Measurements from ENCODE around the gene SLC25A34. TPM values are rescaled to one million over a fixed set of nuclear protein-coding genes. Genes with fewer than 3 reads are reported as not detected.

SLC25A34 gene
- total RNA-seq, 4 donors from 2014 or later, result 0.38 to 1.8 (median 0.99) TPM

- TF ChIP-seq CTCF (IDR thresholded peaks at IDR 0.05) (no peak), POLR2A (IDR thresholded peaks at IDR 0.05) (no peak)
- H3K4me3 ChIP-seq (ENCODE audit: low read depth, poor library complexity, severe bottlenecking), result no peak overlapping the region
- no peak for DNase-seq (ENCODE audit: low spot score in 2 of 2)
- WGBS, 2 donors, result 63 to 71% methylated on average over 8 of the region's 8 CpGs
- intact Hi-C loops (cut with DNase I; ENCODE audit: low total_unique reads), result no loop called here
Measured at GRCh38 chr1:15707239-15707925, 28.7 kb upstream of the SLC25A34 start.

- intact Hi-C loops (cut with DNase I; ENCODE audit: low total_unique reads), result no loop called here
- 94 to 97% methylated on average over 15 of the region's 15 CpGs for WGBS, 2 donors
- DNase-seq (ENCODE audit: low spot score in 2 of 2), result no peak
- no peak overlapping the region for H3K4me3 ChIP-seq (ENCODE audit: low read depth, poor library complexity, severe bottlenecking)
- TF ChIP-seq CTCF (IDR thresholded peaks at IDR 0.05), result no peak
Measured at GRCh38 chr1:15708486-15709137, 27.4 kb upstream of the SLC25A34 start.

GRCh38 chr1:15709226-15709625, 26.8 kb upstream of the SLC25A34 start:
- TF ChIP-seq CTCF (IDR thresholded peaks at IDR 0.05), result no peak
- TF ChIP-seq POLR2A (IDR thresholded peaks at IDR 0.05), result no peak
- intact Hi-C loops (cut with DNase I; ENCODE audit: low total_unique reads), result no loop called here
- 93 to 95% methylated on average over 4 of the region's 4 CpGs for WGBS, 2 donors
- no peak for DNase-seq (ENCODE audit: low spot score in 2 of 2)
- H3K4me3 ChIP-seq (ENCODE audit: low read depth, poor library complexity, severe bottlenecking), result no peak overlapping the region

GRCh38 chr1:15712168-15712567, 23.9 kb upstream of the SLC25A34 start:
- 71 to 79% methylated on average over 4 of the region's 4 CpGs for WGBS, 2 donors
- intact Hi-C loops (cut with DNase I; ENCODE audit: low total_unique reads), result no loop called here
- no peak overlapping the region for H3K4me3 ChIP-seq (ENCODE audit: low read depth, poor library complexity, severe bottlenecking)
- TF ChIP-seq POLR2A (IDR thresholded peaks at IDR 0.05) (no peak), CTCF (IDR thresholded peaks at IDR 0.05) (no peak)
- DNase-seq (ENCODE audit: low spot score in 2 of 2), result no peak

- DNase-seq (ENCODE audit: low spot score in 2 of 2), result no peak
- WGBS, 2 donors, result 58 to 61% methylated on average over 4 of the region's 4 CpGs
- TF ChIP-seq CTCF (IDR thresholded peaks at IDR 0.05) (no peak), POLR2A (IDR thresholded peaks at IDR 0.05) (no peak)
- H3K4me3 ChIP-seq (ENCODE audit: low read depth, poor library complexity, severe bottlenecking), result no peak overlapping the region
- intact Hi-C loops (cut with DNase I; ENCODE audit: low total_unique reads), result no loop called here
Measured at GRCh38 chr1:15714406-15715136, 21.5 kb upstream of the SLC25A34 start.

All from lower leg skin (tissue), 4 donors.